Chondrocyte (in vitro differentiated cells): ENCODE results near the gene NELFB. TPM values are rescaled to one million over a fixed set of nuclear protein-coding genes. Genes with fewer than 3 reads are reported as not detected.

Experiments
- DNase-seq: peaks from one replicate; pipeline ENCODE4 v3.0.0; 2021; ENCODE audit warnings: mixed read lengths, low spot score
- H3K27ac Mint-ChIP-seq: one replicate; pipeline ENCODE4 v1.8.0; 2021; ENCODE audit warnings: mild to moderate bottlenecking, moderate library complexity, mixed read lengths; ENCODE audit not compliant: unreplicated experiment
- H3K27me3 Mint-ChIP-seq: 2 replicates; pipeline ENCODE4 v1.8.0; 2021; ENCODE audit warnings: low read depth, mixed read lengths
- H3K36me3 Mint-ChIP-seq: 2 replicates; pipeline ENCODE4 v1.8.0; 2021; ENCODE audit warnings: low read depth, mixed read lengths
- H3K4me1 Mint-ChIP-seq: 2 replicates; pipeline ENCODE4 v1.8.0; 2021; ENCODE audit warnings: low read depth, mild to moderate bottlenecking, mixed read lengths
- H3K4me3 Mint-ChIP-seq: one replicate; pipeline ENCODE4 v1.8.0; 2021; ENCODE audit warnings: mild to moderate bottlenecking, moderate library complexity, mixed read lengths; ENCODE audit not compliant: unreplicated experiment
- H3K9me3 Mint-ChIP-seq: 2 replicates; pipeline ENCODE4 v1.8.0; 2021; ENCODE audit warnings: low read depth, mixed read lengths
- total RNA-seq: library from RNA; stranded (reverse); gene quantifications from 3 replicates; pipeline ENCODE4 v1.2.1, GENCODE V29; 2021
- TF ChIP-seq, protein P1 (sequence below): fragments of 200-600 bp; sonication (generic); IDR thresholded peaks from 2 replicates; pipeline ENCODE4 v1.5.0; 2021; ENCODE audit warnings: antibody characterized with exemption, mild to moderate bottlenecking, moderate library complexity

NELFB gene
- total RNA-seq, 1 donor from 2014 or later = 48.0 TPM

DNA sequence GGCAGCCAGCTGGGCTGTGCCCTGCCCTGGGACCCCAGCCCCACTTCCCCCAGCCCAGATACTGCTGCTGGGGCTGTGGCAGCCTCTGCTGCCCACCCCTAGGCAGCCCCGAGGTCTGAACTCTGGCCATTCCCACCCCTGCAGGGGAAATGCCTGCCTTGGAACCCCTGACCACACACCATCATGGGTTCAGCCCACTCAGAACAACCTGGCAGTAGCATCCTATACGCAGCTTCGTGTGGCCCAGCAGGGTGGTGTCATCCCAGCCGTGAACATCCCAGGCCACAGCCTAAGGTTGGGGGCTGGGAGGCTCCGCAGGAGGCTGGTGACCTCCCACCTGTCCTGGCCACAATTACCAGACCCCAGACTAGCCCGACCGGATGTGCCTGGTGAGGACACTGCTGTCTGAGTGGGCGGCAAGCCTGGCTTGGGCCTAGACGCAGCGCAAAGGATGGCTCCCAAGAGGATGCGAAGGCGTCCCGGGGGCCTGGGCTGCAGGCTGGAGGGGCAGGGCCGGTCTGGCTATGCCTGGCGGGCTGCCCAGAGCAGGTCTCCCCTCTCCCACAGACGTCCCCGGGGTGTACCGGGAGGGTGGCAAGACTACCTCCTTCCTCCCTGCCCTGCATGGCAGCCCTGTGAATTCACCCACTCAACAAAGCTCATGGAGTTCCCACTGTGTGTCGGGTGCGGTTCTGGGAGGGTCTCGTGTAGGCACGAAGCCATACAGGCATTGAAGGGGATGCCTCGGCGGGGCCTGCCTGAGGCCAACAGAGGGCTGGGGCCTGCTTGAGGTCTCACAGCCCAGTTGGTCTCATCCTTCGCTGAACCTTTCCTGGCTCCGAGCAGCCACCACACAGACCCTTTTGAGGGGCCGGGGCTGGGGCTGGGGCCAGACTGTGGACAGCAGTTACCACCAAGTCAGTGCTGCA is 25.9 kb upstream of the NELFB start:
- Mint-ChIP-seq H3K36me3 (no peaks in the 10 kb centered on the region), H3K9me3 (no peaks in the 10 kb centered on the region), H3K4me1 (peaks cover 6% of the 10 kb centered on the region), H3K27me3 (peaks cover 2% of the 10 kb centered on the region), H3K4me3 (no peak overlapping the region), H3K27ac (no peak overlapping the region)
- TF ChIP-seq, protein P1, sequence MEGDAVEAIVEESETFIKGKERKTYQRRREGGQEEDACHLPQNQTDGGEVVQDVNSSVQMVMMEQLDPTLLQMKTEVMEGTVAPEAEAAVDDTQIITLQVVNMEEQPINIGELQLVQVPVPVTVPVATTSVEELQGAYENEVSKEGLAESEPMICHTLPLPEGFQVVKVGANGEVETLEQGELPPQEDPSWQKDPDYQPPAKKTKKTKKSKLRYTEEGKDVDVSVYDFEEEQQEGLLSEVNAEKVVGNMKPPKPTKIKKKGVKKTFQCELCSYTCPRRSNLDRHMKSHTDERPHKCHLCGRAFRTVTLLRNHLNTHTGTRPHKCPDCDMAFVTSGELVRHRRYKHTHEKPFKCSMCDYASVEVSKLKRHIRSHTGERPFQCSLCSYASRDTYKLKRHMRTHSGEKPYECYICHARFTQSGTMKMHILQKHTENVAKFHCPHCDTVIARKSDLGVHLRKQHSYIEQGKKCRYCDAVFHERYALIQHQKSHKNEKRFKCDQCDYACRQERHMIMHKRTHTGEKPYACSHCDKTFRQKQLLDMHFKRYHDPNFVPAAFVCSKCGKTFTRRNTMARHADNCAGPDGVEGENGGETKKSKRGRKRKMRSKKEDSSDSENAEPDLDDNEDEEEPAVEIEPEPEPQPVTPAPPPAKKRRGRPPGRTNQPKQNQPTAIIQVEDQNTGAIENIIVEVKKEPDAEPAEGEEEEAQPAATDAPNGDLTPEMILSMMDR = no peak
- no peak for DNase-seq

DNA sequence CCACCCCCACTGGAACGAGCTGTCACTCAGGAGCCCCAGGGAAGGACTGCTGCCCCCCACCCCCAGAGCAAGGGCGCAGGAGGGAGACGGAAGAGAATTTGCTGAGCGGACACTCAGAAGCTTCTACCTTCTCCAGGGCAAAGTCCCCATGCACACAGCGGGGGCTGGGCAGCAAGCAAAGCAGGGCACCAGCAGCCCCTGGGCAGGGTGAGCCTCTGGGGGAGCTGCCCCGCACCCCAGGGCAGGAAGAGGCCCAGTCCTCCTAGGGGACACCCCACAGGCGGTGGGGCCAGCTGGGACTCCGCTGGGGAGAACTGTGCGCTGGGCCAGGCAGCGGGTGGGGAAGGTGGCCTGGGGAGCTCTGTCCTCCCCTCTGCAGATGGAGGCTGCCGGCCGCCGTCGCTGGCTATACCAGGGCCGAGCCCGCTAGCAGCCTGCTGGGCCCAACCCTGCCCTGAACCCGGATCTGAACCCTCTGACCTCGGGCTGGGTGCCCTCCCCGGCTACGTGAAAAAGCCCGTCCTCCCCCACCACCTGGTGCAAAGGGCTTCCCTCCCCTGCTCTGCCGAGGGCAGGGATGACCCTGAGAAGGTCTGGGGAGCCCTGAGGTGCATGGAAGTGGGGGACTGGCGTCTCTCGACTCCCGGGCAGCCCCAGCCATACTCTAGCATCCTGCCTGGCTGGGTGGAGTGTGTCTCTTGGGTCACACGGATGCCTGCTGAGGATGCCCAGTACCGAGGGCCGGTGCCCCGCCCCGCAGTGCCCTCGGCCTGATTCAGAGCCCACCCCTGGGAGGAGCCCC is 25.0 kb upstream of the NELFB start:
- Mint-ChIP-seq H3K27ac (no peak overlapping the region), H3K9me3 (no peaks in the 10 kb centered on the region), H3K36me3 (no peaks in the 10 kb centered on the region), H3K27me3 (peaks cover 2% of the 10 kb centered on the region), H3K4me1 (peaks cover 6% of the 10 kb centered on the region), H3K4me3 (no peak overlapping the region)
- no peak for DNase-seq
- TF ChIP-seq, protein P1 = no peak

DNA sequence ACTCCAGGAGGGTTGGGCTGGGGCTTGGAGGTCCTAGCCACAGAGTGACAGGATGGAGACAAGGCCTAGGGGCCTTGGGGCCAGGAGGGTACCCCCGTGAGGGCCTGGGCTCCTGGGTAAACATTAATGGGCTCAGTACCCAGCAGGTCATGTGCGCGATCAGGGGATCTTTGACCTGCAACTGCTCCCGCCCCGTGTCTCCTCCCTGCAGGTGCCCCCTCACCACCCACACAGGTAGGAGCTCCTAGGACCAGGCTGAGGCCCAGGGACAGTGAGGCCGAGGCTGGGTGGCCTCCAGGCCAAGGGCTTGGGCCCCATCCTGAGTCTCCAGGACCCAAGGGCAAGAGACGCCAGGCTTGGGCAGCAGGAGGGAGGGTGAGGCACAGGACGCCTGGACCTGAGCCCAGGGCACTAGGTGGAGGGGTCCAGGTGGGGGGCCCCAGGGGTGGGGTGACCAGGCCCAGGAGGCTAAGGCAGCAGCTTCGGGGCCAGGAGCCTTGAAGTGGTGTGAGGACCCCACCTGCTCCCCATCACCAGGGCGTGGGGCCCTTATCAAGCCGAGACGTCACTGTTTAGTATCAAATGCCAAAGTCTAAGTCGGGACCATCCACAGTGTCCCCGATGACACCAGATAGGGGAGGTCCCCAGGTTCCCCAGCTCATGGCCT is 24.3 kb upstream of the NELFB start, which contains the start of gene SLC34A3:
TSS of gene SLC34A3 (plus strand) at position 197 of the 667 bp plus-strand sequence. CDS start 802 bp downstream, outside the sequence.
- TF ChIP-seq, protein P1 = no peak
- Mint-ChIP-seq H3K27me3 (peaks cover 2% of the 10 kb centered on the region), H3K4me1 (peaks cover 6% of the 10 kb centered on the region), H3K9me3 (no peaks in the 10 kb centered on the region), H3K4me3 (no peak within 1 kb of the TSS), H3K27ac (no peak within 1 kb of the TSS), H3K36me3 (no peaks in the 10 kb centered on the region)
- DNase-seq = no peak

DNA sequence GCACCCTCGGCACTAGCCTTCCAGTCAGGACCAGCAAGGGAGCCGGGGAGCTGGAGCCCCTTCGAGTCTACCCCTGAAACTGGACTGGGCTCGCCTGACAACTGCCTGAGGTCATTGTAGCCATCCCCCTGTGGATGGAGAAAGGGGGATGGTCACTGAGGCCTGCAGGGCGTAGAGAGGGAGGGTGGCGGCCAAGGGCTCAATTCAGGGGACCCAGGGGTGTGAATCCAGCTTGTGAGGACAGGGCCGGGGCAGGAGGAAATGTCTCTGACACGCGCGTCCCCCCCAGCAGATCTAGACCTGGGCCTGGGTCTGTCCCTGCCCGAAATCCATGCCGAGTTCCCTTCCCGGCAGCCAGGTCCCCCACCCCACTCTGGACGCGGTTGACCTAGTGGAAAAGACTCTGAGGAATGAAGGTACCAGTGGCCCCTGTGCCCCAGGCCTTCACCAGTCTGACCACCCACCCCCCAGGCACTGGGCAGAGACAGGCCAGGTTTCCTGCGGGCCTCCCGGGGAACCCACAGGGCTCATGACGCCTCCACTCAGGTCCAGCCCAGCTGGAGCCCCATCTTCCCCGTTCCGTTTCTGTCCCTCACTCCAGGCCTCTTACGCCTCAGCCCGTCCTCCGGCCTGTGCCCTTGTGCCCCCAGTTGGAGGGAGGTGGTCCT is 23.6 kb upstream of the NELFB start:
- Mint-ChIP-seq H3K4me1 (peaks cover 6% of the 10 kb centered on the region), H3K27ac (no peak overlapping the region), H3K4me3 (no peak overlapping the region), H3K9me3 (no peaks in the 10 kb centered on the region), H3K36me3 (no peaks in the 10 kb centered on the region), H3K27me3 (peaks cover 2% of the 10 kb centered on the region)
- DNase-seq = no peak
- TF ChIP-seq, protein P1 = no peak
